Sigmoid colon (tissue), 7 donors: Measurements from ENCODE around the gene EHD2. TPM values are rescaled to one million over a fixed set of nuclear protein-coding genes. Genes with fewer than 3 reads are reported as not detected.

Experiments
- DNase-seq: peaks from one replicate; pipeline ENCODE4 v3.0.0-alpha.2; 2019
- H3K27ac ChIP-seq, 4 donors: fragments of 200-600 bp; sonication (generic); one replicate each; pipeline ENCODE4 v1.5.1; 2016 to 2019; ENCODE audit warnings: mild to moderate bottlenecking in 1 of 4
- H3K27me3 ChIP-seq, 3 donors: fragments of 200-600 bp; sonication (generic); one replicate each; pipeline ENCODE4 v1.5.1; 2019; ENCODE audit warnings: mild to moderate bottlenecking in 1 of 3
- H3K36me3 ChIP-seq, 4 donors: fragments of 200-600 bp; sonication (generic); one replicate each; pipeline ENCODE4 v1.5.1; 2016 to 2019
- H3K4me1 ChIP-seq, 4 donors: fragments of 200-600 bp; sonication (generic); one replicate each; pipeline ENCODE4 v1.5.1; 2017 to 2019
- H3K4me3 ChIP-seq, 4 donors: fragments of 200-600 bp; sonication (generic); one replicate each; pipeline ENCODE4 v1.5.1; 2017 to 2019; ENCODE audit warnings: mild to moderate bottlenecking in 2 of 4, moderate library complexity in 1 of 4
- H3K9me3 ChIP-seq, 4 donors: fragments of 200-600 bp in 3 of 4; sonication (generic) in 3 of 4; one replicate each; pipeline versions ENCODE4 v1.5.1 to v1.6.1; 2013 to 2019
- EP300 ChIP-seq, 4 donors: sonication (generic); formaldehyde crosslinking; IDR thresholded peaks; one replicate each; pipeline ENCODE4 v1.6.1; 2017; ENCODE audit warnings: antibody characterized with exemption in 4 of 4
- POLR2A ChIP-seq, 2 donors: fragments of 450-650 bp; IDR thresholded peaks; one replicate each; pipeline ENCODE4 v1.6.1; 2016; ENCODE audit warnings: antibody characterized with exemption in 2 of 2, mild to moderate bottlenecking in 2 of 2, moderate library complexity in 2 of 2
- POLR2AphosphoS5 ChIP-seq, 4 donors: sonication (generic); formaldehyde crosslinking; IDR thresholded peaks; one replicate each; pipeline ENCODE4 v1.6.1; 2017; ENCODE audit warnings: antibody characterized with exemption in 4 of 4
- WGBS, 2 donors: extraction: QIAGEN DNeasy Blood & Tissue Kit; methylation state at CpG; one replicate each; pipeline ENCODE4 v1.1.7; 2013; 5-methylcytosine and 5-hydroxymethylcytosine counted together
- intact Hi-C: fragments of 100-400 bp; cut with DNase I; formaldehyde crosslinking; loops from one replicate; pipeline ENCODE4 v1.15.1; 2023
- polyA plus RNA-seq, 3 donors: library from polyadenylated mRNA; stranded (reverse); fragments of 200-250 nt; gene quantifications; one replicate each; pipeline ENCODE4 v1.2.3, GENCODE V29; 2013
- total RNA-seq, 4 donors: library from RNA; depleted of rRNA; stranded (reverse); fragments of >200 nt; gene quantifications; one replicate each; pipeline ENCODE4 v1.1.0, GENCODE V29; 2016
- TF ChIP-seq, protein P1 (sequence below), 4 experiments: fragments of 450-650 bp in 3 of 4; fragments of 200-600 bp in 1 of 4; IDR thresholded peaks; one replicate each; pipeline ENCODE4 v1.5.1; 2016 to 2019; ENCODE audit warnings: antibody characterized with exemption in 4 of 4, mild to moderate bottlenecking in 3 of 4, moderate library complexity in 2 of 4
- donor health status: healthy with polysubstance abuse.
- donor health status: Bipolar disorder and iron deficiency.
- donor health status: healthy.

Gene EHD2
- total and polyA plus RNA-seq, 7 donors: 3.5 to 184 (median 41.8) TPM

DNA sequence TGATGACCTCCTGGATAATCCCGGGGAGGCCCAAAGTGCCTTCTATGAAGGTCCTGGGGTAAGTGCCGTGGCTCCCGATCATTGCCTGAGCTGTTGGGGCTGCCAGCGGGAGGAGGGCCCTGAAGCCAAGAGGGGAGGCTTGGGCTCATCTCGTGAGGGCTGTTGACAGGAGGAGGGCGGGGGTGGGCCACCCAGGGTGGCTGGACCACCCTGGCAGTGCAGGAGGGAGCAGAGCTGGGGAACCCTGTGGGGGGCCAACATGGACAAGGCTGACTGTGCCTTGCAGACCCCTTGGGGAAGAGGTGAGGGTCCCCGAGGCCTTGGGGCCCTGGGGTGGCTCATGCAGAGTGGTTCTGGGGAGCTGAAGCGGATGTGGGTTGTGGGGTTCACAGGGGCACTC, 37.4 kb upstream of the EHD2 start:
- no peak for TF ChIP-seq POLR2A (IDR thresholded peaks at IDR 0.05)
- TF ChIP-seq, protein P1, sequence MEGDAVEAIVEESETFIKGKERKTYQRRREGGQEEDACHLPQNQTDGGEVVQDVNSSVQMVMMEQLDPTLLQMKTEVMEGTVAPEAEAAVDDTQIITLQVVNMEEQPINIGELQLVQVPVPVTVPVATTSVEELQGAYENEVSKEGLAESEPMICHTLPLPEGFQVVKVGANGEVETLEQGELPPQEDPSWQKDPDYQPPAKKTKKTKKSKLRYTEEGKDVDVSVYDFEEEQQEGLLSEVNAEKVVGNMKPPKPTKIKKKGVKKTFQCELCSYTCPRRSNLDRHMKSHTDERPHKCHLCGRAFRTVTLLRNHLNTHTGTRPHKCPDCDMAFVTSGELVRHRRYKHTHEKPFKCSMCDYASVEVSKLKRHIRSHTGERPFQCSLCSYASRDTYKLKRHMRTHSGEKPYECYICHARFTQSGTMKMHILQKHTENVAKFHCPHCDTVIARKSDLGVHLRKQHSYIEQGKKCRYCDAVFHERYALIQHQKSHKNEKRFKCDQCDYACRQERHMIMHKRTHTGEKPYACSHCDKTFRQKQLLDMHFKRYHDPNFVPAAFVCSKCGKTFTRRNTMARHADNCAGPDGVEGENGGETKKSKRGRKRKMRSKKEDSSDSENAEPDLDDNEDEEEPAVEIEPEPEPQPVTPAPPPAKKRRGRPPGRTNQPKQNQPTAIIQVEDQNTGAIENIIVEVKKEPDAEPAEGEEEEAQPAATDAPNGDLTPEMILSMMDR (IDR thresholded peaks at IDR 0.05): no peak
- TF ChIP-seq POLR2AphosphoS5 (IDR thresholded peaks at IDR 0.05): no peak
- no peak for TF ChIP-seq EP300 (IDR thresholded peaks at IDR 0.05)
- intact Hi-C loops: no loop called here
- 86 to 91% methylated on average over 8 of the region's 8 CpGs for WGBS, 2 donors
- Histone ChIP-seq H3K4me3 (no peak overlapping the region), H3K27me3 (no peaks in the 10 kb centered on the region), H3K27ac (no peak overlapping the region), H3K4me1 (no peaks in the 10 kb centered on the region), H3K9me3 (no peaks in the 10 kb centered on the region), H3K36me3 (peaks cover 25 to 70% (median 35%) of the 10 kb centered on the region in 4 donors)
- DNase-seq: no peak

DNA sequence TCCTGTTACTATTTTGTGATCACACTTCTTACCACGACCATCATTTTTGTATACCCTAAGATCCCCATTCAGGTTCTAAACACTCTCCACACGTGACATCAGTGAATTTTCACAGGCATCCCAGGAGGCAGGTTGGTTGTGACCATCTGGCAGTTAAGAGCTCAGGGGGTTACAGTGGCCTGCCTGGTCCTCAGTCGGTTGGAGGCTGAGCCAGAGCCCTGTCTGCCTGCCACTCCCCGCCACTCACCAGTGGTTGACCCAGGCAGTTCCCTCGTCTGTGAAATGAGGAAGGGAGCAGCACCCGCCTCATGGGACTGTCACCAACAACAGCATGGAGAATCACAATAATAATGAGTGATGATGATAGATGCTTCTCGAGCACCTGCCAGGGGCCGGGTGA, 36.4 kb upstream of the EHD2 start:
- no peak overlapping the region for H3K4me3 ChIP-seq
- TF ChIP-seq POLR2A (IDR thresholded peaks at IDR 0.05): no peak
- TF ChIP-seq, protein P1 (IDR thresholded peaks at IDR 0.05): no peak
- no peak for TF ChIP-seq POLR2AphosphoS5 (IDR thresholded peaks at IDR 0.05)
- no peak for TF ChIP-seq EP300 (IDR thresholded peaks at IDR 0.05)
- no peaks in the 10 kb centered on the region for H3K9me3 ChIP-seq
- no peaks in the 10 kb centered on the region for H3K27me3 ChIP-seq
- WGBS, 2 donors: 90% methylated on average over 8 of the region's 8 CpGs
- intact Hi-C loops: no loop called here
- H3K4me1 ChIP-seq: no peaks in the 10 kb centered on the region
- peaks cover 29 to 74% (median 40%) of the 10 kb centered on the region in 4 donors for H3K36me3 ChIP-seq
- H3K27ac ChIP-seq: no peak overlapping the region
- DNase-seq: no peak

DNA sequence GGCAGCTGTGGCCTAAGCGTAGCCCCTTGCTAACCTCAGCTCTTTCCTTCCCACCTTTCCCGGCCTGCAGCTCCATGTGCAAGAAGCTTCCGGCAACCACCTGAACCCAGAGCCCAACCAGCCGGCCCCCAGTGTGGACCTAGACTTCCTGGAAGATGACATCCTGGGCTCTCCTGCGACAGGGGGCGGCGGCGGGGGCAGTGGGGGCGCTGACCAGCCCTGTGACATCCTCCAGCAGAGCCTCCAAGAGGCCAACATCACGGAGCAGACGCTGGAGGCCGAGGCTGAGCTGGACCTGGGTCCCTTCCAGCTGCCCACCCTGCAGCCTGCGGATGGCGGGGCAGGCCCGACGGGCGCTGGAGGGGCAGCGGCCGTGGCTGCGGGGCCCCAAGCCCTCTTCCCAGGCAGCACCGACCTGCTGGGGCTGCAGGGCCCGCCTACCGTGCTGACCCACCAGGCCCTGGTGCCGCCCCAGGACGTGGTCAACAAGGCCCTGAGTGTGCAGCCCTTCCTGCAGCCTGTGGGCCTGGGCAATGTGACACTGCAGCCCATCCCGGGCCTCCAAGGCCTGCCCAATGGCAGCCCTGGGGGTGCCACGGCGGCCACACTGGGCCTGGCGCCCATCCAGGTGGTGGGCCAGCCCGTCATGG, 33.8 kb upstream of the EHD2 start:
- TF ChIP-seq POLR2A (IDR thresholded peaks at IDR 0.05) (no peak), POLR2AphosphoS5 (IDR thresholded peaks at IDR 0.05) (no peak), EP300 (IDR thresholded peaks at IDR 0.05) (no peak)
- TF ChIP-seq, protein P1 (IDR thresholded peaks at IDR 0.05): no peak
- no peaks in the 10 kb centered on the region for H3K27me3 ChIP-seq
- H3K4me1 ChIP-seq: peaks cover 0 to 6% (median 0%) of the 10 kb centered on the region in 4 donors
- 92 to 93% methylated on average over 30 of the region's 30 CpGs for WGBS, 2 donors
- H3K9me3 ChIP-seq: no peaks in the 10 kb centered on the region
- peaks cover 26 to 71% (median 32%) of the 10 kb centered on the region in 4 donors for H3K36me3 ChIP-seq
- no peak for DNase-seq
- intact Hi-C loops: no loop called here
- H3K27ac ChIP-seq: no peak overlapping the region
- no peak overlapping the region for H3K4me3 ChIP-seq

DNA sequence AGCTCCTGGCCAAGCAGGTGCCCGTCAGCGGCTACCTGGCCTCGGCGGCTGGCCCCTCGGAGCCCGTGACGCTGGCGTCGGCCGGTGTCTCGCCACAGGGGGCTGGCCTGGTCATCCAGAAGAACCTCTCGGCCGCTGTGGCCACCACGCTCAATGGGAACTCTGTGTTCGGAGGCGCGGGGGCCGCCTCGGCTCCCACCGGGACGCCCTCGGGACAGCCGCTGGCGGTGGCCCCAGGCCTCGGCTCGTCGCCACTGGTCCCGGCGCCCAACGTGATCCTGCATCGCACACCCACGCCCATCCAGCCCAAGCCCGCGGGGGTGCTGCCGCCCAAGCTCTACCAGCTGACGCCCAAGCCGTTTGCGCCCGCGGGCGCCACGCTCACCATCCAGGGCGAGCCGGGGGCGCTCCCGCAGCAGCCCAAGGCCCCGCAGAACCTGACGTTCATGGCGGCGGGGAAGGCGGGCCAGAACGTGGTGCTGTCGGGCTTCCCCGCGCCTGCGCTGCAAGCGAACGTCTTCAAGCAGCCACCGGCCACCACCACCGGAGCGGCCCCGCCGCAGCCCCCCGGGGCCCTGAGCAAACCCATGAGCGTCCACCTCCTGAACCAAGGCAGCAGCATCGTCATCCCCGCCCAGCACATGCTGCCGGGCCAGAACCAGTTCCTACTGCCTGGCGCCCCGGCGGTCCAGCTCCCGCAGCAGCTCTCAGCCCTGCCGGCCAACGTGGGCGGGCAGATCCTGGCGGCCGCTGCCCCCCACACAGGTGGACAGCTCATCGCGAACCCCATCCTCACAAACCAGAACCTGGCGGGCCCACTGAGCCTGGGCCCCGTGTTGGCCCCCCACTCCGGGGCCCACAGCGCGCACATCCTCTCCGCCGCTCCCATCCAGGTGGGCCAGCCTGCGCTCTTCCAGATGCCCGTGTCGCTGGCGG, 33.0 kb upstream of the EHD2 start:
- DNase-seq: no peak
- TF ChIP-seq, protein P1 (IDR thresholded peaks at IDR 0.05): no peak
- TF ChIP-seq POLR2AphosphoS5 (IDR thresholded peaks at IDR 0.05): no peak
- no peak for TF ChIP-seq EP300 (IDR thresholded peaks at IDR 0.05)
- Histone ChIP-seq H3K27me3 (no peaks in the 10 kb centered on the region), H3K4me3 (no peak overlapping the region), H3K36me3 (peaks cover 23 to 67% (median 28%) of the 10 kb centered on the region in 4 donors), H3K4me1 (peaks cover 0 to 6% (median 0%) of the 10 kb centered on the region in 4 donors), H3K27ac (no peak overlapping the region), H3K9me3 (no peaks in the 10 kb centered on the region)
- intact Hi-C loops: no loop called here
- WGBS, 2 donors: 97 to 98% methylated on average over 90 of the region's 90 CpGs
